Endothelial cell (in vitro differentiated cells): ENCODE results near the gene NAT8. TPM values are rescaled to one million over a fixed set of nuclear protein-coding genes. Genes with fewer than 3 reads are reported as not detected.
"Not testable (repeated sequence)": the region's sequence is repeated elsewhere in the genome, so short reads cannot be mapped to it uniquely, and the experiment has no call there.

Experiments
- DNase-seq: peaks from one replicate; pipeline ENCODE4 v3.0.0; 2021; ENCODE audit warnings: low spot score
- H3K27ac Mint-ChIP-seq: one replicate; pipeline ENCODE4 v1.8.0; 2021; ENCODE audit warnings: mixed read lengths, inconsistent platforms; ENCODE audit not compliant: unreplicated experiment
- H3K27me3 Mint-ChIP-seq: one replicate; pipeline ENCODE4 v1.8.0; 2021; ENCODE audit warnings: mild to moderate bottlenecking, moderate library complexity, mixed read lengths, inconsistent platforms; ENCODE audit not compliant: unreplicated experiment
- H3K36me3 Mint-ChIP-seq: one replicate; pipeline ENCODE4 v1.8.0; 2021; ENCODE audit warnings: mild to moderate bottlenecking, low read depth, mixed read lengths, inconsistent platforms; ENCODE audit not compliant: unreplicated experiment
- H3K4me1 Mint-ChIP-seq: one replicate; pipeline ENCODE4 v1.8.0; 2021; ENCODE audit warnings: mild to moderate bottlenecking, mixed read lengths, inconsistent platforms; ENCODE audit not compliant: unreplicated experiment
- H3K4me3 Mint-ChIP-seq: one replicate; pipeline ENCODE4 v1.8.0; 2021; ENCODE audit warnings: mild to moderate bottlenecking, mixed read lengths, inconsistent platforms; ENCODE audit not compliant: unreplicated experiment
- H3K9me3 Mint-ChIP-seq: one replicate; pipeline ENCODE4 v1.8.0; 2021; ENCODE audit warnings: mixed read lengths, inconsistent platforms; ENCODE audit not compliant: unreplicated experiment
- total RNA-seq: library from RNA; stranded (reverse); fragmentation: NEBNext Ultra II Directional; extraction: Animal tissue kit (Norgen Biotek cat#: 25700); gene quantifications from one replicate; pipeline ENCODE4 v1.2.1, GENCODE V29; 2021; ENCODE audit not compliant: unreplicated experiment
- TF ChIP-seq, protein P1 (sequence below): fragments of 200-600 bp; sonication (generic); IDR thresholded peaks from one replicate; pipeline ENCODE4 v1.5.0; 2021; ENCODE audit warnings: antibody characterized with exemption; ENCODE audit not compliant: unreplicated experiment

The NAT8 gene
- total RNA-seq, 1 donor from 2014 or later: not detected

DNA sequence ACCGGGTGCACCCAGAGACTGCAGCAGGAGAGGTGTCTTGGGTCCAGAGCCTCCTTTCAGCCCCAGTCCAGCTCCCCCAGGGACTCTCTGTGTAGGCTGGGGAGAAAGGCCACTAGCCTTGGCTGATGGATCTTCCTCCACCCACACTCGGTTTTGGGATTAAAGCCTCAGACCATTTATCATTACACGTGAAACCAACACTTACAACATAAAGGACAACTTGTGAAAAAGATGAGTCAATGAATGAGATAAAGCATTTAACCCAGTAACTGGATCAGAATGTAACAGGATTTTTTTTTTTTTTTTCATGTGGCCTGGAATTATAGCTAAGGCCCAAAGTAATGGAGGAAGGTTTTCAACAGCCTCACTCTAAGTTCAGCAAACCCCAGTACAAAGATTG is 32.1 kb downstream of the NAT8 start:
- Mint-ChIP-seq H3K4me1 (no peaks in the 10 kb centered on the region), H3K27me3 (peaks cover 3% of the 10 kb centered on the region), H3K27ac (no peak overlapping the region), H3K36me3 (no peaks in the 10 kb centered on the region), H3K9me3 (no peaks in the 10 kb centered on the region), H3K4me3 (no peak overlapping the region)
- DNase-seq: no peak
- TF ChIP-seq, protein P1, sequence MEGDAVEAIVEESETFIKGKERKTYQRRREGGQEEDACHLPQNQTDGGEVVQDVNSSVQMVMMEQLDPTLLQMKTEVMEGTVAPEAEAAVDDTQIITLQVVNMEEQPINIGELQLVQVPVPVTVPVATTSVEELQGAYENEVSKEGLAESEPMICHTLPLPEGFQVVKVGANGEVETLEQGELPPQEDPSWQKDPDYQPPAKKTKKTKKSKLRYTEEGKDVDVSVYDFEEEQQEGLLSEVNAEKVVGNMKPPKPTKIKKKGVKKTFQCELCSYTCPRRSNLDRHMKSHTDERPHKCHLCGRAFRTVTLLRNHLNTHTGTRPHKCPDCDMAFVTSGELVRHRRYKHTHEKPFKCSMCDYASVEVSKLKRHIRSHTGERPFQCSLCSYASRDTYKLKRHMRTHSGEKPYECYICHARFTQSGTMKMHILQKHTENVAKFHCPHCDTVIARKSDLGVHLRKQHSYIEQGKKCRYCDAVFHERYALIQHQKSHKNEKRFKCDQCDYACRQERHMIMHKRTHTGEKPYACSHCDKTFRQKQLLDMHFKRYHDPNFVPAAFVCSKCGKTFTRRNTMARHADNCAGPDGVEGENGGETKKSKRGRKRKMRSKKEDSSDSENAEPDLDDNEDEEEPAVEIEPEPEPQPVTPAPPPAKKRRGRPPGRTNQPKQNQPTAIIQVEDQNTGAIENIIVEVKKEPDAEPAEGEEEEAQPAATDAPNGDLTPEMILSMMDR: no peak

DNA sequence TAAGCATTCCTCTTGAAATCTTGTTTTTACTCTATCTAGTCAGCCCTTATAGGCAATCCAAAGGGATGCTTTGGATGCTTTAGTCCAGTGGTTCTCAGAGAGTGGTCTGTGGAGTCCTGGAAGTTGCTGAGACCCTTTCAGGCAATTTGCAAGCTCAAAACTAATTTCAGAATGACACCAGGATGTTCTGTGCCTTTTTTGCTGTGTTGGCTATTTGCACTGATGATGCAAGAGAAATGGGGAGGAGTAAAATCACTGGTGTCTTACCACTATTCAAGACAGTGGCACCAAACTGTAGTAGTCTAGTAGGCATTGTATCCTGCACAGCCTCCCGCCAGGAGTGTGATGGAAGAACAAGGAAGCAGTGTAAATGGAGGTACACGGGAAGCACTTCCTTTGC is 37.6 kb downstream of the NAT8 start:
- H3K36me3 Mint-ChIP-seq, H3K27me3 Mint-ChIP-seq, H3K9me3 Mint-ChIP-seq, DNase-seq, H3K4me3 Mint-ChIP-seq: not testable (repeated sequence)
- Mint-ChIP-seq H3K27ac (peak overlapping the region; percentile 44), H3K4me1 (peaks cover 16% of the 10 kb centered on the region)

DNA sequence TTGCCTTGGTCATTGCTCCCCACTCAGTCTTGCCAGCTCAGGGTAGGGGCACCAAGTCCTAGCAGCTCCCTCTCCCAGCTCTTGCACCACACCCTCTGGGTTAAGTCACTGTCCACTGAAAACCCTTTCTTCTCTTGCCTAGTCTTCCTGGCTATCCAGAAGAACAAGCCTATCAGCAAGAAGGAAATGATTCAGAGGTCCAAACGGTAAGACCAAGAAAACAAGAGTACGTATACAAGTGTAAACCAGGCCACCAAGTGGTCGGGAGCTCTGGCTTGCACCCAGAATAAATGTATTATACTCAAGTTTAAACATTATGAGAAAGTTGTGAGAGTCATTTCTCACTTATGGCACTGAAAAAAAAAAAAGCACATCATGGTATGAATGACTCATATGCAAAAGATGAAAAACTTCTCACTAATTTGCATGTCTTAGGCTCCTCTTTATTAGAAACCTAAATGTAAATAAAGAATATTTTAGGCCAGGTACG is 39.1 kb downstream of the NAT8 start:
- H3K4me1 Mint-ChIP-seq: peaks cover 16% of the 10 kb centered on the region
- H3K9me3 Mint-ChIP-seq, H3K27me3 Mint-ChIP-seq, H3K36me3 Mint-ChIP-seq, DNase-seq, H3K27ac Mint-ChIP-seq, H3K4me3 Mint-ChIP-seq: not testable (repeated sequence)

DNA sequence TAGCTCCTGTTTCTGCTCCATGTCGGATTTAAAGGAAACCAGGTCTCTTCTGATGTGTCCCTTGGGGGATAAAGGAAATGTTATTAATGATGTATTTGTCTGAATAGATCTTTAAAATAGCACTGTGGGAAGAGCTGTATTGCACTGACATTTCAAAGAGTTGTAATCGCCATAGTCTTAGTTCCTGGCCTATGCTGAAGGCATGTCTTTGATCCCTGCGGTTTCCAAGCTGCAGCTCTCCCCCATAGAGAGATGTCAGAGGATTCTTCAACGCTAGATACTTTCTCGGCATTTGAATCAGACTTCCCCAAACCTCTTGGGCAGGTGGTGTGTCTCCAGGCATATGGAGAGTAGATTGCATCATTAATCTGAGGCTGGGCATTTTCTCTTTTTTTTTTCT is 40.4 kb downstream of the NAT8 start:
- H3K36me3 Mint-ChIP-seq: peaks cover 3% of the 10 kb centered on the region
- DNase-seq: no peak
- TF ChIP-seq, protein P1: no peak
- no peak overlapping the region for H3K4me3 Mint-ChIP-seq
- H3K9me3 Mint-ChIP-seq: no peaks in the 10 kb centered on the region
- peaks cover 7% of the 10 kb centered on the region for H3K27me3 Mint-ChIP-seq
- H3K27ac Mint-ChIP-seq: peak overlapping the region; percentile 57
- H3K4me1 Mint-ChIP-seq: peaks cover 16% of the 10 kb centered on the region

DNA sequence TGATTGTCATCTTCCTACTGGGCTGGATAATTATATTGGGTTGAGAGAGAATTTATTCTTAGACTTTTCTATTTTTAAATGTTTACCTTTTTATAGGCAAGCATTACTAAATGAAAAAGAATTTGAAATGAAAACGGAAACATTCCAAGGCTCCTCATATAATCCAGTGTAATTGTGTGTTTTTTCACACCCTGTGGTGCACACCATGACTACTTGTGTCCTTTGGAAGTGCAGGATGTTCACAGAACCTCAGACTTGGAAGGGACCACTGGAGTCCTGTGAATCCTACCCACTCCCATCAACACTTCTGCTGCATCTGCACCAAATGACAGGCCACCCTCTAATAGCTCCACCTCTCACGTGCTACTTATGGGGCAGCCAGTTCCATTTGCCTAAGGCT is 48.0 kb downstream of the NAT8 start:
- peaks cover 6% of the 10 kb centered on the region for H3K36me3 Mint-ChIP-seq
- TF ChIP-seq, protein P1: no peak
- no peaks in the 10 kb centered on the region for H3K4me1 Mint-ChIP-seq
- no peak overlapping the region for H3K4me3 Mint-ChIP-seq
- H3K27ac Mint-ChIP-seq: no peak overlapping the region
- no peaks in the 10 kb centered on the region for H3K9me3 Mint-ChIP-seq
- H3K27me3 Mint-ChIP-seq: peaks cover 1% of the 10 kb centered on the region
- DNase-seq: no peak

DNA sequence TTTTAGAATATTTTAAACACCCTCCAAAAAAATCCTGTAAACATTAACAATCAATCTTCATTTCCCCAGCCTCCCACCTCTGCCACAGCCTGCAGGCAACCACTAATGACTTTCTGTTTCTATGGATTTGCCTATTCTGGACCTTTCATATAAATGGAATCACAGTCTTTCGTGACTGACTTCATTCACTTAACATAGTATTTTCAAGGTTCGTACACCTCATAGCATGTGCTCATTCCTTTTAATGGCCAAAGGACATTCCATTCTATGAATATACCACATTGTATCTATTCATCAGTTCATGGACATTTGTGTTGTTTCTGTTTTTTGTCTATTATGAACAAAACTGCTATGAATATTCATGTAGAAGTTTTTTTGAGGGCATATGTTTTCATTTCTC is 48.5 kb downstream of the NAT8 start:
- Mint-ChIP-seq H3K27me3 (peaks cover 1% of the 10 kb centered on the region), H3K36me3 (peaks cover 6% of the 10 kb centered on the region), H3K4me1 (no peaks in the 10 kb centered on the region), H3K4me3 (no peak overlapping the region), H3K9me3 (no peaks in the 10 kb centered on the region), H3K27ac (no peak overlapping the region)
- no peak for DNase-seq
- TF ChIP-seq, protein P1: no peak

Other genes starting within 250 kb of the NAT8 start
- 33.3 TPM for gene TPRKB, start 94.9 kb upstream of the NAT8 start, total RNA-seq
- 32.4 TPM for gene DUSP11, start 137.7 kb upstream of the NAT8 start, total RNA-seq
- not detected for gene C2orf78, start 141.8 kb upstream of the NAT8 start, total RNA-seq
- gene STAMBP, start 186.5 kb upstream of the NAT8 start, total RNA-seq: 29.2 TPM